OCI-M2 (cell line): Measurements from ENCODE around the gene ZNF423.

Experiments
- DNase-seq: peaks from one replicate; lab custom pipeline; 2025; ENCODE audit not compliant: unreplicated experiment; lab: John Stamatoyannopoulos, UW

Gene ZNF423

DNA sequence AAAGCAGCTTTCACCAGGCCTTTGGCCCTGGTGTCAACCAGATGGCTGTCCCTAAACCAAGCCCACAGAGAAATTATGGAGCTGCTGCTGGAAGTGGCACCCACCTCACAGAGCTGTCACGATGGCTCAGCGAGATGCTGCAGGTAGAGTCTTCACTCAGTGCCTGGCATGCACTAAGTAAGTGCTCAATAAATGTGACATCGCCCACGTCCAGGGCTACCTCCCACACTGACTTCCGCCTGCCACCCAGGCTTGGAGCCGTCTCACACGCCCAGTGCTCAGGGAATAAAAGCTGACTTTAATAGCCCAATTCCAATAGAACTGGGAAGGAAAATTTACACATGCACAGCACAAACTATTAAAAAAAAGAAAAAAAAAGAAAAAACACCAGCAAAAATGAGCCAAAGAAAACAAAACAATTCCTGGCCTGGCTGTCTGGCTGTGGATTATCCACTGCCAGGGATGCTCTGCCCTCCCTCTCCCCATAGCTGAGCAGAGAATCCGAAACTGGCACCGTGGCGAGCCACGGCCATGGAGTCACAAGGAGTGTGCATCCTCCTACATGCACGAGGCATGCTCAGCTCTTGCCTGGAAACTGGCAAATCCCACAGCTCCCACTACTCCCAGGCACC lies 68.9 kb downstream of the ZNF423 start:
- DNase-seq, result no peak

DNA sequence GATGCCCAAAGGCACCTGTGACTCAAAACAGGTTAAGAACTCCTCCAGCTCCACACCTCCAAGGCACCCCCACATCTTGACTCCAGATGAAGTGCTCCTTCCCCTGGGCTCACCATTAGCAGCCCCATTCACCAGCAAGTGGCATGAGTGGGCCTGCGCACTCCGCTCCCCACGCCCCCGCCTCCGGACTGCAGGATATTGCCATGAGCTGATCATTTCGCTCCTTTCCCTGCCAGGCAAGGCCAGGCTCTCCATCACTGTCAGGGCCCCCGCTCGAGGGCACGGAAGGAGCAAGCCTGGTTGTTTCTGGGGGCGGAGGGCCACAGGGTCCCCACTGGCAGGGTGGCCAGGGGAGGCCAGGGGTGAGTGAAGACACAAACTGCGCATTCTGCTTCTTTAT lies 69.9 kb downstream of the ZNF423 start:
- DNase-seq, result no peak

DNA sequence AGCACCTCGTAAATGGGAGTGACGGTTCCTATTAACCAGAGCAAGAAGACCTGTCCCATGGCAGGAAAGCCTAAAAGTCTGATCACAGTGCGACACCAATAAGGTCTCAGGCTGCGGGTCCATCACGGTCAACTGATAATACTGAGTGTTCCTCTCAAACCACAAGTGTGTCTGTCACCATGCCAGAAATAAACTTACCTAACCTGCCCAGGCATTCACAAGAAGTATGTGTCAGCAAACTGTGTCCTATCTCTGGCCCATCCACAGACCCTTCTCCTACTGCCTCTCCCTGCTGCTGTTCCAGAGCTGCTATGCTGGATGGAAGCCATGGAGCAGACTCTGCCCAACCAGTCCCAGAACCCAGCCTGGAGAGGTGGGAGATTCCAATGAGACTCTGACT lies 73.5 kb downstream of the ZNF423 start:
- no peak for DNase-seq

DNA sequence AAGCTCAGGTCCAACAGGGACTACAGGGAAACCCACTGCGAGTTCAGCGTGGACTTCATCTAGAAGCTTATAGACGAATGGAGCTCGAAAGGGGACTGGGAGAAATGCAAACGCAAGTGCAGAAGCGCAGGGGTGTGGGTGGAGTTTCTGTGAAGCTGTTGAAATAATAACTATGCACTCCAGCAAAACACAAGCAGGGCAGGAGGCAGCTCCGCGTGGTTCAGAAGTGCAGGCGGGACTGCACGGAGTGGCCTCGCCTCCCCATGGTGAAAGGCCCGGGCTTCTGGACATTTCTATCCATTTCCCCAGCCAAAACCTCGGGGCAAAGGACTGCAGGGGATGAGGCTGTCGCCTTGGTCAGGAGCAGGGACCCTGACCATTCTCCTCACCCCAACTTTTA lies 74.5 kb downstream of the ZNF423 start:
- no peak for DNase-seq

DNA sequence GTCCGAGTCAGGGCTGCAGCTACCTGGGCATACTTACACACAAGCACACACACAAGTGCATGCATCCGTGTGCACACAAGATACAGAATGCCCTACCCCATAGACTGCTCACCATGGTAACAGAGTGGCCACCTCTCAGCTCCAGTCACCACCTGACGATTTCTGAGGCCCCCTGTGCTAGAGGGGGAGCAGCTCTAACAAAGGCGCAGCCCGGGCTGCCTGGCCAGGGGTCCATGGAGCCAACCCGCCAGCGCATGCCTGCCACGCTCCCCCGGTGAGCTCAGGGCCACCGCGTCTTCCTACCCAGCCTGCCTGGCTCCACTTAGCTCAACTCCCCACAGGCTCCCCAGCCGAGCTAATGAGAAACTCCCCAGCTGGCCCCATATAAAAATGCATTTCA lies 75.5 kb downstream of the ZNF423 start:
- no peak for DNase-seq

DNA sequence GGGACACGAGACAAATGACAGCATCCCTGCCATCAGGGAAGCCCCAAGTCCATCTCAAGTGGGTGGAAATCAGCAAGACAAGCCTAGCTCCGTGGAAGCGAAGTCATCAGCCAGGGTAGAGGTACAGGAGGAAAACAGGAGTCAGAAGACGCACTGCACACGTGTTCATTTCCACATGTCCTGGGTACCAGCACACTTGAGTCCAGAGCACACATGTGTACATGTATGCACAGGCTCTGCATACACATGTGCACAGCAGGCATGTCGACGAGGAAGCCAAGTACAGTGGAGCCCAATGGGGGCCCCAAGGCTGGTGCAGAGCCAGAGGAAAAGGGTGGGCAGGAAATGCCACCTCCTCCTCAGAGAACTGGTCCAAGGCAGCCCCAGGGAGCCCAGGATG lies 75.9 kb downstream of the ZNF423 start:
- no peak for DNase-seq

DNA sequence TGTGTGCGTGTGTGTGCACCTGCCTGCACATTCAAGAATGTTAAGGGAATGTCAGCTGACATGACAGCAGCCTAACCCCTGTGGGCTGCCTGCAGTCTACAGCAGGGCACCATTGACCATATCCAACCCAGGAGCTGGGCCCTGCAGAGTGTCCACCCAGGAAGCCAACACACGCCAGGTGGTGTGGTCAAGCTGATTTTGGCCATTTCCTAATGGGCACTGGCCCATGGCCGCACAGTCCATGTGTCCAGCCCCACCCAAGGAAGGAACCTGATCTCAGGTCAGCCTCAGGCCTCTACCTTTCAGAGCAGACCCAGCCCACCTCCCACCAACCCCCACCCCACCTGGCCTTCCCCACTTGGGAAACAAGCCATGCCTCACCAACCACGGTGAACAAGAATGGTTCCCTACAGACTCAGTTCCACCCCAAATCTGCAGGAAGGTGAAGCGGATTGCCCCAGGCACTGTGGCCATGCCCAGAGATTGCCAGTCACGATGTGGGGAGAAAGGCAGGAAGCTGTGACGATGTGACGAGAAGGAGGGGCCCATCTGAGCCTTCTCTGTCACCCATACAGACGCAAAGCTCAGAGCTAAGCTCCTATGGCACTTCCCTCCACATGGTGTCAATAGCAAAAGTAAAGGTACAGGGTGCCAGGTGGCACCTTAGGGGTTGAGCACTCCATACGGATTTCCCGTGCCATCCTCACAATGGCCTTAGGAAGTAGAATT lies 77.5 kb downstream of the ZNF423 start:
- no peak for DNase-seq

DNA sequence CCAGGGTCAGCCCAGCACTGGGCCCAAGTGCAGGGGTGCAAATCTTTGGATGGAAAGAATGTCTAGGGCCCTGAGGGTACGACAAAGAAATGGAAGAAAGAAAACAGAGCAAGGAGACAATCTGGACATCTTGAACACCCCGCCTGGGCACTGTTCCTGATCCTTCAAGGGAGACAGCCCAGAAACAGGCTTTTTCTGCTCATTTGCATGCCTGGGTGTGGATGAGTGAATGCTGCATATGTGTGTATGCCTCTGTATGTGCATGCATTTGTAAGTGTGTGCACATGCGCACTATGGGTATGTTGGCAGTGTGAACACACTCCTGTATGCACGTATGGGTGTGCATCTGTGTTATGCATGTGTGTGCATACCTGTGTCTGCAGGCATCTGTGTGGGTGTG lies 79.2 kb downstream of the ZNF423 start:
- DNase-seq, result no peak

DNA sequence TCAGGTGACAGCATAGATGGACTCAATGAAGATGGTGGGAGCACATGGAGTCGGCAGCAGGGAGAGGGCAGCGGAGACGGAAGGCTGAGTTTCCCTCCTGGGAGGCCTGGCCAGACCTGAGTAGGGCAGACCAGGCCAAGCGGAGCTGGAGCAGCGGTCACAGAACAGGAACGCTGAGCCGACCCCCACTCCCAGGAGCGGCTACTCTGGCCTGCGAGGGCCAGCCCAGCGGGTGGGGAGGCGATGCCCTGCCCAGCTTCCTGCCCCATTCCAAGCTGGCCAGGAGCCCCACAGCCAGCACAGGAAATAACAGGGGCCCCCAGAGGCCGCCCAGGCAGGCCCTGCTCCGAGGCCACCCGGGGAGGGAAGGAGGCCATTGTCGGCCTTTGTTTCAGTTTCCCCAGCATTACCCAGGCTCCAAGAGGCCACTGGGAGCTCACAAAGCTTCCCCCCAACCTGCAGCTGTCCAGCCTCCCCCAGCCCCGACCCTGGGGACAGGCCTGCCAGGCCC lies 79.8 kb downstream of the ZNF423 start:
- no peak for DNase-seq

DNA sequence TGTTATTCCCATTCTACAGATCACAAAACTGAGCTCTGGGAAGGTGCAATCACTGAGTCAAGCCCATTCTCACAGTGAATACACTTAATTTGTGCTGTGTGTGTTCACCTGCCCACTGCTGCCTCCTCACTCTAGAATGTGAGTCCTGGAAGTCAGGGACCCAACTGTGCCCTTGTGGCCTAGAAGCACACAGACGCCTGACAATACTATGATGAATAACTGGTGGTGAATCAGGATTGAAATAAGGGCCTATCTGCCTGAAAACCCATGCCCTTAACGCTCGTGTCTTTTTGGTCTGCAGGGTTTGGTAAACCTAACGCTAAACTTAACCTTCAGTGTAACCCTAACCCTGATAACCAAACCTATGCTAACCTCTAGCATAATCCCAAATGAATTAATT lies 80.3 kb downstream of the ZNF423 start:
- DNase-seq, result no peak

DNA sequence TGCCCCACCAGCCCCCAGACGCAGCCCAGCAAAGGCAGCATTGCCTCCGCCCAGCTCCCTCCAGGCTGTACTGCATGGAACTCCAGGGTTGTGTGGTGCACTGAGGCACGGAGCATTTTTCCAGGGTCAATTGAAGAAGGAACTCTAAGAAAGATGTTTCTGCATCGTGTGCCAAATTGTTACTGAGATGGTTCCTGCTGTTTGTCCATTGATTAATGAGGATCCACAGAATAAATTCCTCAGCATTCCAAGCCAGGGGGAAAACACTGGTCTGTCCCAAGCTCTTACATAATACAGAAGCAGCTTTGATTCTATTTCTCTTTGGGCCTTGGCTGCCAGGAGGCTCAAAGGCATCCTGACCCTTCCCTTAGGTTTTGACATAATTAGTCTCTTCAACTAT lies 80.9 kb downstream of the ZNF423 start:
- no peak for DNase-seq

DNA sequence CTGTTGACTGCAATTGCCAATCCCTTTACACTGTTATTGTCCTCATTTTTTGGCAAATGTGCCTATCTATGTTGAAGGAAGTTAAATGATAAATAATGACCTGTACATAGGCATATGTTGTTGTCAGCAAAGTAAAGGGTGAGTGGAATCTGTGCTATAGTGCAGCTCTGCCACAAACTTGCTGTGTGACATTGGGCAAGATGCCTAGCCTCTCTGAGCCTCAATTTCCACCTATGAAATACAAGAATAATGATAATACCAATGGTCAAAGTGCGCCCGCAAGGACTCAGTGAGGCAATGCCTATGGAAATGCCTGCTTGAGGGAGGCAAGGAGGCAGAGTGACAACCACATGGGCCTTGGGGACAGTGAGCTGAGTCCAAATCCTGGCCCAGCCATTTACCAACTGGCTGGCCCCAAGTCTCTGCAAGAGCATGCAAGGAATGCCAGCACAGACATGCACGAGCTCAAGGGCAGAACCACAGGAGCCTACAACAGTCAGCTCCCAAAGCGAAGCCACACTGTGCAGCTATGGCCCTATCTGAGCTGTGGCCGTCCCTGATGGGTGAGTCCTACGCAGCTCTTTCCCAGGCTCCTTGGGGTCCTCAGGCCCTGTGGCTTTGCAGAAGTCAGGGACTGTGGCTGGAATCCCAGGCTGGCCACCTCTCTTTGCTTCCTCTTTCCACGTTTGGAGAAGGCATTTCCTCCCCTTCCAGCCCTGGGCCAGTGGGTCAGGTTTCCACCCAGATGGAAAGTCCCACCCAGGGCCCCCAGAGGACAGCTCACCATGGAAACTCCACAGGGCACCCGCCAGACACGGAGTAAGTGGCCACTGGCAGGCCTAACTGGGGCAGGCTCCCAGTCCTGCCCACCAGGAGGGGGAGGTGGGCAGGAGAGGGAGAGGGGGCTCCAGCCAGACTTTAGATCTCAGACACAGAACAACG lies 82.1 kb downstream of the ZNF423 start:
- DNase-seq, result no peak

DNA sequence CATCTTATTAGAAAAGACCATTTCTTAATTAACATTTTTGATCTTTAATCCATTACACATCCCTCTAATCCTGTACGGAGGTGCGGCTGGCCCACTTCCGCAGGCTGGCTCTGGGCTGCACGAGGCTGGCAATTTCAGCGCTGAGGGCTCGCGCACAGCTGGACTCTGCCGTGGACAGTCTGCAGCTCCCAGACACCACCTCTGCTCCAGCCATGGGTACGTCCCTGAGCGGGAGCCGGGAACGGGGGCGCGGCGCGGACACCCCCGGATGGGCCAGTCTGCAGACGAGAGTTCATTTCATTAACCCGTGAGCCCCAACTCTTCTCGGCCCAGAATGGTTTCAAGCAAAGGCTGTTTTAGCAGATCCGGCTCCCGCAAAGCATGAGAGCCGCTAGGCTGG lies 87.9 kb downstream of the ZNF423 start:
- DNase-seq, result no peak

DNA sequence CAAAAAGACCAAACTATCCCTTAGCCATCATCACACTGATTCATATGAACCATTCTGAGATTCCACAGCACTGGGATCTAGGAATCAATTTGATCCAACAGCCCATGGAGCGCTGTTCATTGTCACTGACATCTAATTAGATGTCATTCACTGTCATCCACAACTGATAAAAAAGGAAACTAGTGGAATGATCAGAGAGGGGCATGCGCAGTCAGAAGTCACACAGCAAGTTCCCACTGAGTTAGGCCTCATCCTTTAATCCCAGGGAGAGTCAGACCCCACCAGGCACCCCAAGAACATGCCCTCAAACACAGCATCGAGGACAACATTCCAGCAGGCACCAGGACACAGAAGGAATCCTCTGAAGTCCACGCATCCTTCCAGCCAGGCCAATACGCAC lies 88.5 kb downstream of the ZNF423 start:
- DNase-seq, result no peak

DNA sequence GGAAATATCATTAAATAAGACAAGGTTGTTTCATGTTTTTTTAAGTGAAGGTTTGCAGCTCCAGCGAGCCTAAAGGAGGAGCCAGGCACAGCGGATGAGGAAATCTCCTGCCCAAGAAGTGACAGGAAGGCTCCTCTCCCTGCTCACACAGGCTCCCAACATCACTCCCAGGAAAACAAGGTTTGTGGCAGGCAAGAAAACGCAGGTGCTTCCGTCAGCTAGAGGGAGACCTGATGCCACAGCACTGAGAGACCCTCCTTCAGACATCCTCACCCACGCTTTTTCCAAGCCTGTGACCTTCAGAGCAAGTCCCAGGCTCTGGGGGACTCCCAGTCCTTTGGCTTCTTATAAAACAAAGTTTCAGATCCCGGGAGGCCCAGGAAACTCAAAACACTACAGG lies 89.7 kb downstream of the ZNF423 start:
- DNase-seq, result no peak

DNA sequence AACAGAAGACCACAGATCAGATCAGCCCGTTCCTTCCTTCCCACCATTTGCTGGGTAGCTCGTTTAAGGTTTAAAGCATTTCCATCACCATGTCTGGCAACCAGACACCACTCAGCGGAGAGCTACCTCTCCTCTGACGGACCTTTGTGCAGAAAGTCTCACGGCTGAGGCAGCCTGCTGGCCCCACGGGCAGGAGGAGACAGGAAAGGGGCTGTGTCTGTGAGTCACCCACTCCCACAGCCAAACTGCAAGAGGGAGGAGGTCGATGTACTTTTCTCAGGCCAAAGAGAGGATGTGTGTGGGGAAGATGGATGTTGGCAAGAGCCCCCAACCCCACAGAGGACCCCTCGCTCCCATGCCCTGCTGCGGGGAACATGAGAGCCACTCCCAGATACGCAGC lies 92.1 kb downstream of the ZNF423 start:
- DNase-seq, result no peak

DNA sequence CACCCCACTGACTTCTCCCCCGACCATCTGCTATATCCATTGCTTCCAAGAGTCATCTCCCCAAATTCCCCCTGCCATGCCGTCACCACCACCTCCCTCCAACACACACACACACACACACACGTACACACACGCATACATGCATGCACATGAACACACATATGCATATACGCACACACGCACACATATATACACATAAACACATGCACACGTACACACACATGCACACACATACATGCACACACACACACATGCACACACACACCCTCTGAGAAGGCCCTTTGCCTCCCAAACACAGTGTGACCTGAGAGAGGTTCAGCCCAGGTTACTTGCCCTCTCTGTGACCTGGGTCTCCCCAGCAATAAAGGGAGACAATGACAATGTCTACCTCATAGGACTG lies 95.1 kb downstream of the ZNF423 start:
- no peak for DNase-seq

DNA sequence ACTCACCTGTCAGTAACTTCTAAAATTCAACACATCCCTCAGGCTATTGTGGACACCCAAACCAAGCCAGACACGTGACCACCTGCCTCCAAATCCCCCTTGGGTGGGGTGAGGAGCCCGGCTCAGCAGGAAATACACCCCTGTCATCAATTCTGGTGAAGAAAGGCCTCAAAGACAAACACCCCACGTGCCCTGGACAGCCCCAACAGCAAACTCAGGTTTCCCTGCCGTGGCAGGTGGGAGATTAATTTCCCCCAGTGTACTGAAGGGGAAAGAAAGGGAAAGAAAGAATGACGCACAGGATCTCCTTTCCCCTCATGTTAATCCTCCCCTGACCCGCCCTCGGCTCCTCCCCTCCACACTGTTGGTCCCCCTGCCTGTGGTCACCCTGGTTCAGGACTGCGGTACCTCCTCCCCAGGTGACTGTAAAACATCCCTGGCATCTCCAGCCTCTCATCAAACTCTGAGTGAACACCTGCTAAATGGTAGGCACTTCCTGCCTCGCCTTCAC lies 98.3 kb downstream of the ZNF423 start:
- no peak for DNase-seq

DNA sequence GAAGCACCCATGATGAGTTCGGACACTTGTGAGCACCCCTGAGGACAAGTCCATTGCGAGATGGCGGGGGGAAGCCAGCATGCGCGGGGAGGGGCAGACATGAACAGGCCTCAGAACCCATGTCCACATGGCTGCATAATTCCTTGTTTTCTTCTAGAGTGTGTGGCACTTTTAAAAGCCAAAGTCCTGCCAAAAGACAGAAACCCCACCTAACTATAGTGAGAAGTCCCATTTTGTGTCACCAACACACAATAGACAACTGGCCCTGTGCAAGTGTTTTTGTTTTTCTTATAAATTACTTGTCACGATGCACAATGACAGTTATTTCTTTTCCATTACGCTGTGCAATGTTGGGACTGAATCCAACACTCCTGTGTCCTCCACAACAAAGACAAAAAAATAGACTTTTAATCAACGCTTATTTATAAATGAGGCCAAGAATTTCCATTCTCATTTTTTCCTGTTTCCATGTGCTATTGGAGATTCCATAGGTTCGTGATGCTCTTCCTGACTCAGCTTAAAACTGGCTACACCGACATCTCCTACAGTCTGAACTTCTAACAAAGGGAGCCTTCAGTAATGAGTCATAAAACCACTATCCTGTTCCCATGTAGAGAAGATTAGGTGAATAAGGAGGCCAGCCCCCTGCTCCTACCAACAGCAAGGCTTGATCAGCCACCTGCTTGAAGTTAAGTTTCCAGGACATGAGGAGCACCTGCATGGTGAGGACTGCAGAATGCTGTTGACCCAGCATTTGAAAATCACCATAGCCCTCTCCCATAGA lies 98.9 kb downstream of the ZNF423 start:
- no peak for DNase-seq

DNA sequence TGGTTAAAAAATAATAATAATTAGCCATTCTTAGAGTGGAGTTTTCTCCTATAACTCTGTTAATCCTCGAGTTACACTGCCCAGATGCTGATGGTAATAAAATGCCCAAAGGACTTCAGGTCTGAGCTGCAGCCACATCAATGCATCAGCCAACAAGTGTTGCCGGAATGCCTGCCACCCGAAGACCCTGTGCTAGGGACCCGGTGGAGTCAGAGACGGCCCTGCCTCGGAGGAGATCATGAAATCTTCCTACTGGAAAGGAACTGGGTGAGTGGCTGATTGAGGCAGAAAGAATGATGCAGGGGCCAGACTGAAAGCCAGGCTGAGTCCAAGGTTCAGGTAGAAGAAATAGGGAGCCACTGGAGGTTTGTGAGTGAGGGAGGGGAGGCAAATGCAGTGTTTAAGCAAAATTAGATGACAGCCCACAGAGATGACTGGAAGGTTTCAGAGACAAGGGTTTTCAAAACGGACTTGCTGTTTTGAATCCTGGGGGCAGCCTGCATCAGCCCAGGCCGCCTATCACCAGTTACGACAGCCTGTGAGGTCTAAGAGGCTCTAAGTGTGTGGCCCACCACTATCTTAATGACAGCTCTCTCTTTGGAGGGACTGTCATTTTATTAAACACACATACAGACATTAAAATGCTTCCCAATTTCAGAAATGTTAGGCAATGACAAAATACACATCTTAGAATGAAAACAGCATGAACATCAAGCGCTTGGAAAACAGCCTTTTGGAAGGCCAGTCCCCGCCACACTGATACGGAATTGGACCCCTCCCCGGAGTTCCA lies 100.0 kb downstream of the ZNF423 start:
- no peak for DNase-seq
